Inflammatory macrophage (primary cell): ENCODE measurements around the gene GBF1.
"Not testable (repeated sequence)": the region's sequence is repeated elsewhere in the genome, so short reads cannot be mapped to it uniquely, and the experiment has no call there.

Experiments
- DNase-seq, 2 donors: peaks; one replicate each; pipeline ENCODE4 v3.0.0-alpha.2; 2020 to 2022

Gene GBF1

DNA sequence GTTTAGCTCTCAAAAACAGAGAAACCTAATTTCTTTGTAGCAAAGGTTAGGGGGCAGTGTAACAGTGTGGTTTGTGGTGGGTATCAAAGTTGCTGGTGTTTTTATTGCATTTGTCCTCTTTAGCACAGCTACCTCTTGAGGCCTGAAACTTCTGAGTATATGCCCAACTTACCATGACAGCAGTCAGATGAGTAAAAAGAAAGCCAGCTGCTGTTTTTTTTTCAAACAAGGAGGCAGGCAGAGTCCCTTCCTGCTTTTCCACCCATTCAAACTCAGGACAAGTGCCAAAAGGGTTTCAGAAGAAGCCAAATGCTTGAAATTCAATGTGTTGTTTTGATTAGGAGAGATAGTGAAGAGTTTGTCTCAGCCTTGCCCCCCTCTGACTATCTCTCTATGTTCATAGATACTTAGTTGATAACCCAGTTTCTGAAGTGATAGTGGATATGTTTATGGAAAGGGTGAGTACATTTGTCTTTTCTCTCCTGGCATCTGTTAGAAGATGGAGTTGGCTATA lies 23.1 kb downstream of the GBF1 start:
- no peak for DNase-seq

DNA sequence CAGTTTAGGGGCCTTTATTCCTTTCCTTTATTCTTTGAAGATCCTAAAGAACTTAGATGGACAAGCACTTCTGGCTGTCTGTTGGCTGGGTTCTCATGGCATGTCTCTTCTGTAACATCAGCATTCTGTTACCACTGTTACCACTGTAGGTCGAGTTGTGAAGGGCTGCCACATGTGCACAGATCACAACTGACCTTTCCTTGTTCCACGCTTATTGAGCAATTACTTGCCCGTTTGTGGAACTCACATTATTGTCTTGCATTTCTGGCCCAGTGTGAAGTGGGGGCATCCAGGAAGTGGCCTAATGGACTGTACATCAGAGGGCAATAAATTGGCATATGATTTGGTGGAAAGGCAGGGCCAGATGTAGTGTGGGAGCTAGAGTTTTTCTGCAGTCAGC lies 23.7 kb downstream of the GBF1 start:
- peak; percentile 41 to 45 for DNase-seq

DNA sequence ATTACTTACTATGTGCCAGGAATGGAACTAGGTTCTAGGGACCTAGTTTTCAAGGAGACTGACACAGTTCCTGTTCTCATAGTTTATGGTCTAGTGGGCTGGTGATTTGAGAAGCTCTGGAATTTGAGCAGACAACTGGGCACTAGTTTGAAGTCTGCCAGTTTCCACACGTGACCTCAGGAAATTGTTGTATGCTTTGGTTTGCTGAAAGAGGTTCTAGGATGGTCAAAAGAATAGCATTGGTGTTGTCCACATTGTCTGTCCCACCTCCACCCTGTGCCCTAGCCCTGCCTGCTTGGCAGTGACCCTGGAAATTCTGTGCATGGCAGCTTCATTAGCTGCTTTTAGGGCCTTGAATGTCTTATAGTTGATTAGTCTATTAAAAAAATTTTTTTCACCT lies 28.7 kb downstream of the GBF1 start:
- DNase-seq: no peak

DNA sequence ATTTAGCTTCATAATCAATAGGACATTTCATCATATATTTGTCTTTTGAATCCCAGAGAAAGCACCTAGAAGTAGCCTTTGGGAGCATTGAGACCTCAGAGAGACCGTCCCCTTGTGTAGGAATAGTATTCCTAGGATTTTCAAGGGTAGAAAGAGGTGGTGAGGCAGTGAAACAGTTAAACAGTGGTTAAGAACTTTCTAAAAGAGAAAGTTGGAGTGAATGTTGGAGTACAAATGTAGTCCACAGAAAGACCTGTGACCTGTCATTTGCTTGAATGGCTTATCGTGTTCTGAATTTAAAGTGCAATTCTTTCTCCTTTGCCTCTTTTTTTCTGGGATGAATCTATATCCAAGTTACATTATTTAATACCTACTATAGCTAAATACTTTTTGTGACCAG lies 30.0 kb downstream of the GBF1 start:
- no peak for DNase-seq

DNA sequence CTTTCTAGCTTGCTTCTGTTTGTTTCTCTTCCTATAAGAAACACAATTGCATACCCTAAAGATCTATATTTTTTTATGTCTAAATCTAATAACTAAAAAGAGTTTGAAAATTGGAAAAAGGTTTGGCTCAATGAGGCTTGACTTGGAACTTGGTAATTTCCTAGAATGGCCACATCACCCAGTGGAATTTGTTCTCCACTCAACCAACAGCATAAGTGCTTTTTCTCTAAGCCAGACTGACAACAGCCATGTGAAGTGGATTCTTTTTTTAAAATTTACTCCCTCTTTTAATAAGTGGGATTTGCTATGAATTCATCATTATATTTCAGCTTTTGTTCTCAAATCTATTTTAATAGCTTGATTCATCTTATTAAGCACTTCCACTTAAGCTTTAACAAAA lies 33.8 kb downstream of the GBF1 start:
- no peak for DNase-seq

DNA sequence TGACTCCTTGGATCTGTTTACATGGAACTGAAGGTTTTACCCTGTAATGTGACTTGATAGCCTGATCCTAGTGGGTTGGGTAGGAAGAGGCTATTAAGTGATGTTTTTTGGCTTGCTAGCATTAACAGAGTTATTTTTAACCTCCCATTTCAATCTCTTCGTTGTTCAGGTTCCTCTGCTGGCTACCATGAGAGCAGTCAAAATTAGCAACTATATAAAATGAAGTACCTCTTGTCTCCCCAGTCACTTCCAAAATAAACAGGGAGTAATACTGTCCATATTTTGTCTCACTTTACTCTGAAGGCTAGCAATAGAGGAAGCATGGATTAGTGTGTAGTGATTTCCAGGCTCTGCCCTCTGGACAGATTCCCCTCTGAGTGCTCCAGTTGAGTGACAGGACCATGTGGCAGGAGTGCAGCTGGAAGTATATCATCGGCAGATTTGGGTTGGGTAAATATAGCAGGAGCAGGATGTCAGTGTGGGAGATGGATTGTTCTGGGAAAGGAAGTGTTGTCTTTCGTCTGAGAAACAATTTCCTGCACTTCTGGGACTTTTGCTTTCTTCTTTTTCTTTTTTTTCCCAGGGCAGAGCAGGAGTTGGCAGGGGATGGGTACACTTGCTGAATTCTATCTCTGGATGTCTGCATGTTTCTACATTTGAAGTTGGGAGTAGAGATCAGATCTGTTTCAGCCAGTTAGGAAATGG lies 35.2 kb downstream of the GBF1 start:
- DNase-seq: peak; percentile 3 to 6

DNA sequence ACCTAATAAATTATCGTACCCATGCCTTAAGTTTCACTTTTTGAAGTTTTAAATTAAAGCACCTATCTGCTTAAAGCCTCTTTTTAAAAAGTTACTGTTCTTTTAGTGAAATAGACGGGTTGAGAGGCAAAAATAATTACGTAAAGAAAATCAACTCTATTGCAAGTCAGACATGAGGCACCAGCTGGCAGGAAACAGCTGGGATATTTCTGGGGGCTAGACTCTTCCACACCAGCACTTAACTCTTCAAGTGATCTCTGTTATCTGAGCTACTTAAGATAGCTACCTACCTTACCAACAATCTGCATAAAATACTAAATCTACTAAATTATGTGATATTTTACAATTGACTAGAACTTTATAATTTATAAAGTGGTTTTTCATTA lies 35.8 kb downstream of the GBF1 start:
- DNase-seq: no peak

DNA sequence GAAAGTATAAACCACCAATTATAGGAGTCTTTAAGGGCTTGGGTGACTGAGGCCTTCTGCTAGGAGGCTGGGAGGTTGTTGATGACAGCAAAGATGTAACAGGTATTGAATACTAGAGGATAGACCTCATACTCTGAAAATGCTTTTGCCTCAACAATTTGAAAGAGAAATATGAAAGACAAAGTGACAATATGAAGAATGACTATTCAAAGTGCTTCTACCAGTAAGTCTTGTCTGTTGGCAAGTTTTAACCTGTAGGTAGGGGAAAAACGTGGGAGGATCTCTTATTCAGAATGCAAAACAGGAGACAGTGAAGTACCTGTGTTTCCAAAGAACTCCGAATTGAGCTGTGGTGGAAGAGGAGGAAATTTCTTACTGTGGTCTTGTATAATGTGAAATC lies 38.2 kb downstream of the GBF1 start:
- DNase-seq: no peak

DNA sequence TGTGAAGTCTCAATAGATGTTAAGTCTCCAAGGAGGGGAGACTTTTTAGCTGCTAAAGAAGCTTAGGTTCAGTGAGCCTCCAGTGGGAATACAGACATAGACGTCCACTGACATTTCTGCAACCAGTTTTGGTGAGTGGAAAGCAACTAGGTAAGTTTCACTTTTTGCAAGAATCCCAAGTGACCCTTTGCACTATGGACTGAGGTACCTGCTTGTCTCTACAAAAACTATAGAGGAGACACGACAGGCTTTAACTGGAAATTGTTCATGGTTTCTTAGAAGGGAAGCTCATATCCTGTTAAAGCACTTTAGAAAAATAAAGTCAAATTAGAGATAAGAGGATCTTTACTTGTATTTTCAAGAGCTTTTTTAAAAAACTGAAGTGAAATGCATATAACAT lies 38.6 kb downstream of the GBF1 start:
- DNase-seq: no peak

DNA sequence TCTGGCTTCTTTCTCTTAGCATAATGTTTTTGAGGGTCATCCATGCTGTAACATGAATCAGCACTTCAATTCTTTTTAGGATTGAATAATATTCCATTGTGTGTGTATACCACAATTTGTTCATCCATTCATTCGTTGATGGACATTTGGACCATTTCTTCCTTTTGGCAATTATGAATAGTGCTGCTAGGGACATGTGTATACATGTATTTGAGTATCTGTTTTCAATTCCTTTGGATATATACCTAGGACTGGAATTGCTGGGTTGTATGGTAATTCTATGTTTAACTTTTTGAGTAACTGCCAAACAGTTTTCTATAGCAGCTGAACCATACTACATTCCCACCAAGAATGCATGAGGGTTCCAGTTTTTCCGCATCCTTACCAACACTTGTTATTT lies 39.2 kb downstream of the GBF1 start:
- no peak for DNase-seq

DNA sequence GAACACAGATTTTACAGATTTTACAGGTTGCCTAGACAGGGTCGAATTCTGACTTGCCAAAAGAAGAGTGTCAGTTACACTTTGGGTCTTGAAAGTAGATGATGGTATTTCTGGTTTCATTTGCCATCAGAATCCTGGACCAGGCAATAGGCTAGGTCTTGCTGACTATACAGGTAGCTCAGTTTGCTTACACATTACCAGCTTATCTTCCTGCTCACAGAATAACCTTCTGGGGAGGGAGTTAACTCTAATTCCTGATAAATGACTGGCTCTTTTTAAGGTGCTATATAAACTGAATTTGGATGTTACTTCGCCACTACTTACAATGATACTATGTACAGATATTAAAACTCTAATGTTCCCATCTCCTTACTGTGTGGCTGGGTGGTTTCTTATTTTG lies 39.8 kb downstream of the GBF1 start:
- DNase-seq: no peak

DNA sequence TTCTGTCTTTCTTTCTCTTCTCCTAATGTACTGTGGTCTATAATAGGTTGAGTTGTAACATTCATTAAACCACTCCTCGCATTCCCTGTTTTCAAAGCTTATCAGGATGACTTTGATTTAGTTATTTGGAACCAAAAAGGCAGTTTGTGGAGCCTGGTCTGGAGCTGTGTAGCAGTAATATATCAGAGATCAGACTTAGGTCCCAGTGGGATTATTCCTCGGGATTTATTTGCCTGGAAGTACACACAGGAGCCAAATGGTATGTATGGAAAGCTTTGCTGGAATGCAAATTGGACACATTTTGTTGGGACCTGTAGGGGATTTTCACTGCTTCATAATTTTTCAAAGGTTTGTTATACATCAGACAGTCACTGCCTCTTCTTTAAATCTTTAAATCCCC lies 40.9 kb downstream of the GBF1 start:
- DNase-seq: no peak

DNA sequence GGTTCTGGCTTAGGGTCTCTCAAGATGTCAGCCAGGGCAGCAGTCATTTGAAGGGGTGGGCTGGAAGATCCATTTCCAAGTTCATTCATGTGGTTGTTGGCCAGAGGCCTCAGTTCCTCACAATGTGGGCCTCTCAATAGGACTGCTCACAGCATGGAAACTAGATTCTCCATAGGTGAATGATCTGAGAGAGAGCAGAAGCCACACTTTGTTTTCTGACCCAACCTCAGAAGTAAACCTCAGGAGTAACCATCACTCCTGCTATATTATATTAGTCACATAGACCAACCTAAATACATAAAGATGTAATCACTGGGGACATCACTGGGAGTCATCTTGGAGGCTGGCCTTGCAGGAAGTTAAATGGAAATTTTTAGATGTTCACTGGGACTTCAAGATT lies 42.2 kb downstream of the GBF1 start:
- no peak for DNase-seq

DNA sequence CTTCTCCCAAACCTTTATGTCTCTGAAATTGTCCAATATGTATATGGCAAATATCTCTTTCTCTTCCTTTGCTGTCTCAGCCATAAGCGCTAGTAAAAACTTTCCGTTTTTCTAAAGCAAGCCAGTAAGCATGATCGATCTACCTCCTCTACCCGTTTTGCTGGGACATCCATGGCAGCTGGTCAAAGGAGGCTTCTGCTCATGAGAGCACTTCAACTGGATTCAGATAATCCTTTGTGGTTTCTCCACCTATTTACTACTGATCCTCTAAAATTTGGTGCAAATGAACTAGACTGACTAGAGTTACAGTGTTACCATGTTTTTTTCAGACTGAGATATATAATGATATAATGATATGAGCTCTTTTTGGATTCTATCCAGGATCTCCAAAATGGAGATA lies 42.7 kb downstream of the GBF1 start:
- no peak for DNase-seq

DNA sequence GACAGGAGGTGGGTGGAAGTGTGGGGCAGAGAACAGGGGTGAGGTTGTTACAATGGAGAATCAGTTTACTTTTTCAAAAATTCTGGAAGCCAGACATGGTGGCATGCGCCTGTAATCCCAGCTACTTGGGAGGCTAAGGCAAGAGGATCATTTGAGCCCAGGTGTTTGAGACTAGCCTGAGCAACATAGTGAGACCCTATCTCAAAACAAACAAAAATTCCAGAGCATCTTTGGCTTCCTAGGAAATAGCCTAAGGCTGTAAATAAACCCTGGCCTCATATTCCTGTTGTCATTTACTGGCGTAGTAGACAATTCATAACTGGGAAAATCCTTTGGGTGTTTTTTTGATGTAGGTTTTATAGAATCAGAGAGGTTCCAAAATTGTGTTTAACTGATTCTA lies 44.0 kb downstream of the GBF1 start:
- no peak for DNase-seq

DNA sequence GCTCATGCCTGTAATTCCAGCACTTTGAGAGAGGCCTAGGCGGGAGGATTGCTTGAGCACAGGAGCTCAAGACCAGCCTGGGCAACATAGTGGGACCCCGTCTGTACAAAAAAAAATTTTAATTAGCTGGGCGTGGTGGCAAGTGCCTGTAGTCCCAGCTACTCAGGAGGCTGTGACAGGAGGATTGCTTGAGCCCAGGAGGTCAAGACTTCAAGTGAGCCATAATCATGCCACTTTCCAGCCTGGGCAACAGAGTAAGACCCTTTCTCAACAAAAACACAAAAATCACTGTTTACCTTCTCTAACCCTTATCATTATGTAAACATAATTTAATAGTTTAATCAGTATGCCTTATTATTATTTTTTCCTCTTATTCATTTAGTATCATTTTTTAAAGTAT lies 44.5 kb downstream of the GBF1 start:
- DNase-seq: no peak

DNA sequence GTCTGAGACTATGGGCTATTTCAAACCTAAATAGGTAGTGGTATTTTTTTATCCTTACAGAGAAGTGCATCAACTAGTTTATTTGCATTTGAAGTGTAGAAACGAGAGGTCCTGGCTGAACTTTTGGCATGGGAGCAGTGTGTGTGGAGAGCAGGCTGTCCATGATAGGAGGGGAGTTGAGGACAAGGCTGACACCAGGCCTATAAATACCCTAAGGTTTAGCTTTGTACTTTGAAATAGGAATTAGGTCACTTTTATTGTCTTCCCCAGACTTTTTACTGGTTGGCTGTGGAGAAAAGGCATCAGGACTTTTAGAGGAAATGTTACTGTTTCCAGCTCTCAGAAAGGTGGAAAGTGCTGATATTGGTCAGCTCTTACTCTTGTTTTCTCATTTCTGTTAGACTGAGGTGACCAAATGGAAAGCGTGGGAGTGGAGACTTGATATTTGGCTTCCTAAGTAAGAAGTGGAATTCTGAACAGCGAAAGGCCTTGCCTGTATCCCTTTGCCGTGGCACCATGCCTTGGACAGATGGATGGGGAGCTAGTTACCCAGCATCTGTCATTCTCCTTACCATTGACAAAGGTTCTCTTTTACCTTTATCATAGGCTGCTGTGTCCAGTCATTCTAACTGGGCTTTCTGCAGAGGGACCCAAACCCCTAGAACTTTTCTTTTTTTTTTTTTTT lies 46.0 kb downstream of the GBF1 start:
- no peak for DNase-seq

DNA sequence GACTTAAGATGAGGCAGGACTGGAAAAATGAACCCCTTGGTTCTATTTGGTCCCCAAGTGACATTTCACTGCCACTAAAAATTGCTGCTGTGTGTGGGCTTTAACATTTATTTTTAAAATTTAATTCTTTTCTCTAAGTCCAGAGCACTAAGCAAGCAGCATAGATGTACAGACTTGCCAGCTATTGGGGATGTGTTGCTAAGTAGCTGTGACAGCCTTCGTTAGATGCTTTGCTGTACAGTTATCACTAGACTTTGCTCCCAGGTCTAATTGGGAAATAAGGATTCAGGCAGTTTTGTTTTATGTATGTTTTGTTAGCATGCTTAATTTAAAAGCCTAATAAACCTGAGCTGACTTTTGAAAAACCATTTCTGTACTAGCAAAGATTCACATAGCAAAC lies 51.8 kb downstream of the GBF1 start:
- no peak for DNase-seq

DNA sequence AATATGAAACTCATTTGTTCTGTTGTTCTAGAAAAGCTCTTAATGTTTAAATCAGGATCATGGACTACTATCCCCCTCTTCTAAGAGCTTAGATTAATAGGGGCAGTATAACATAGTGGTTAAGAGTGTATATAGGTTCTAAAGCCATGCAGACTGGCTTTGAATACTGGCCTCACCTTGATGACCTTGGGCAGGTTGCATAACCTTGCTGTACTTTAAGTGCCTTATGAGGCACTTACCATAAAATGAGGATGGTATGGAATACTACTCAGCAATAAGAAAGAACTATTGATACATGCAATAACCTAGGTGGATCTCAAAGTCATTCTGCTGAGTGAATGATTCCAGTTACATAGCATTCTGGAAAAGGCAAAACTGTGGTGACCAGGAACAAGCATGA lies 53.6 kb downstream of the GBF1 start:
- no peak for DNase-seq

DNA sequence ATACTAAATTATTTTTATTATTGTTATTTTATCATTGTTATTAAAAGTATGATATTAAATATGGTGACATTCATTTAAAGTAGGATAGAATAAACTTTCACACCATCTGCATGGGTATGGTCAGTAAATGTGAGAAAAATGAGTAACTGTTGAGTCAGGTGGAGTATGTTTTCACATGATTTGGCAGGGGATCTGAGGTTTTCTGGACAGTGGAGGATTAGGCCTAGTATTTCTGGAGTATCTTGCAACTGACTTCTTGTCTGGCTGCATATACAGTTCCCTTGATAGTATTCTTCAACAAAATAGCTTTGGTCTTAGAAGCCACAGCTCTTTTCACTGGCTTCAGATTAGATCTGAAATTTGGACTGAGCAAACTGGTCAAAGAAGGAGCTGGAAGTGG lies 54.5 kb downstream of the GBF1 start:
- DNase-seq: no peak

DNA sequence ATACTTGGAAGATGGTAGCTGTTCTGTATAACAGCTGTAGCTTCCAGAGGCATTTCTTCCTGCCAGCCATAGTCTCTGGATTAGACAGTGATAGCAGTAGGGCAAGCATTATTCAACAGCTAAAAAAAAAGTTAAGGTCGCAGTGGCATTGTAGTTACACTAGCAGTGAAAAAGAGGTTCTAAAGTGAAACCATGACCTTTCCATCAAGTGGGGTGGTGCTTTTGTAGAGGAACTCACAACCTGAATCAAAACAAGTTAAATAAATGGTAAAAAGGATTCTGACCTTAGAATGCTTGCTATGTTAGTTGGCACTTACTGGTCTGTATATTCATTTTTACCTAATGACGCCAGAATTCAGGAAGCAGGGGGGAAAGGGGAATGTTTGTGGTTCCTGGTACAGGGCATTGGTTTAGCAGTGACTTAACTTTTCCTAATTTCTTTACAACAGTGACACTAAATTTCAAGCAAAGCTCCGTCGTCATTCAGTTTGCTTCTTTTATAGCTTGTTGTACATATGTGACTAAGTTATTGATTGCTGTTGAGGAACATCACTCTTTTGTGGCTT lies 55.0 kb downstream of the GBF1 start:
- no peak for DNase-seq

DNA sequence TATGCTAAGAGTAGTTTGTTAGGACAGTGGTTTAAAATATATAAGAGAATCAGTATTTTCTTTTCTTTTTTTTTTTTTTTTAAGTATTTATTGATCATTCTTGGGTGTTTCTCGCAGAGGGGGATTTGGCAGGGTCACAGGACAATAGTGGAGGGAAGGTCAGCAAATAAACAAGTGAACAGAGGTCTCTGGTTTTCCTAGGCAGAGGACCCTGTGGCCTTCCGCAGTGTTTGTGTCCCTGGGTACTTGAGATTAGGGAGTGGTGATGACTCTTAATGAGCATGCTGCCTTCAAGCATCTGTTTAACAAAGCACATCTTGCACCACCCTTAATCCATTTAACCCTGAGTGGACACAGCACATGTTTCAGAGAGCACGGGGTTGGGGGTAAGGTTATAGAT lies 55.6 kb downstream of the GBF1 start:
- DNase-seq: not testable (repeated sequence)

DNA sequence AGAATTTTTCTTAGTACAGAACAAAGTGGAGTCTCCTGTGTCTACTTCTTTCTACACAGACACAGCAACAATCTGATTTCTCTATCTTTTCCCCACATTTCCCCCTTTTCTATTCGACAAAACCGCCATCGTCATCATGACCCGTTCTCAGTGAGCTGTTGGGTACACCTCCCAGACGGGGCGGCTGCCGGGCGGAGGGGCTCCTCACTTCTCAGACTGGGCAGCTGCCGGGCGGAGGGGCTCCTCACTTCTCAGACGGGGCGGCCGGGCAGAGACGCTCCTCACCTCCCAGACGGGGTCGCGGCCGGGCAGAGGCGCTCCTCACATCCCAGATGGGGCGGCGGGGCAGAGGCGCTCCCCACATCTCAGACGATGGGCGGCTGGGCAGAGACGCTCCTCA lies 56.0 kb downstream of the GBF1 start:
- DNase-seq: not testable (repeated sequence)

DNA sequence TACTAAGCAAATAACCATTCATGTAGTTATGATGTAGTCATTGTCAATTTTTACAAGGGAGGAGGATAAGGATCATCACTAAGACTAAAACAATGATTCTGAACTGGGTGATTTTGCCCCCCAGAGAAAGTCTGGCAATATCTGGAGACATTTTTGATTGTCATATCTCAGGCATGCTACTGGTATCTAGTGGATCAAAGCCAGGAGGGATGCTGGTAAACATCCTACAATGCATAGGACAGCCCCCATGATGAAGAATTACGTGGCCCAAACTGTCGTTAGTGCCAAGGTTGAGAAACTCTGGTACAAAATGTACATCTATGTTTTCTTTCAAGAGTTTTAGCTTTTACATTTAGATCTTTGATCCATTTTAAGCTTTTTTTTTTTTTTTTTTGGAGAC lies 57.3 kb downstream of the GBF1 start:
- no peak for DNase-seq
